GM18519 (cell line): ENCODE results near the gene PTGDS.

ENCODE experiments used
- ATAC-seq: cut with Tn5 transposase; IDR thresholded peaks from one replicate; pipeline ENCODE4 v1.9.1; 2021; ENCODE audit warnings: mild to moderate bottlenecking, moderate library complexity; ENCODE audit not compliant: unreplicated experiment, low FRiP score

Gene PTGDS

GRCh38 chr9:136945333-136946227, 31.7 kb upstream of the PTGDS start:
- no peak for ATAC-seq

GRCh38 chr9:136946228-136947027, 30.9 kb upstream of the PTGDS start:
- ATAC-seq = no peak

DNA sequence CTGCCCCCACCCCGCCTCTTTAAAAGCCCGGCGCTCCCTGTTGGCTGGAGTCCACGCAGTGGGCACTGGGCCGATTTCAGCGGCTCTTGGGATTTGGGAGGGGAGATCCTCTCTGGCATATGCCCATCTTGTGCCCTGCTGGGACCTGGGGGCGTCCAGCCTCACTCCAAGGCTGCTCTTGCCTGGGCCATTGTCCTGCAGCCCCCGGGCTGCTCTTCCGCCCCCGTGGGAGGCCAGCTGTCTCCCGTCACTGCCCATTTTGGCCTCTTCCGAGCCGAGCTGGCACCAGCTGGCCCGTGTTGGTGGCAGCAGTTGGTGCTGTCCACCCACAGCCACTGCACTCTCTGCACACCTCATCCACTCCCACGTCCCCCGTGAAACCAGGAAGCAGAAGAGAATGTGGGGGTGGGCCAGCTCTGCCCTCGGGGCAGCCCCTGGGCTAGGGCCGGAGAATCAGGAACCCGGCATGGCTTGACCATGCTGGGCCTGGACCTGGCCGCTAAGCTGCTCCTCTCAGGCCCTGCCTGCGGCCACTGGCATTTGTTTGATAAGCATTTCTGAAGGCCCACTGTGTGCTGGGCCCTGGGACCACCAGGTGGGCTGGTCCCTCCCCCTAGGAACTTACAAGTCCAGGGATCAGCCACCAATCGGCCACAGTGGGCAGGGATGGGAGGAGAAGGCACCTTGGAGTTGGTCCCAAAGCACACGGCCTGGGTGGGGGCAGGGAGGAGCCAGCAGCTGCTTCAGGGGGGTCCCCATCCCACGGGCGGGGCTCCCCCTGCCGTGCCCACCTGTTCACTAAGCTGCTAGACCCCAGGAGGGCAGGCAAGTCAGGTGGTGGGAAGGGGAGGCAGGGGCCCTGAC, 30.0 kb upstream of the PTGDS start:
- ATAC-seq = no peak

DNA sequence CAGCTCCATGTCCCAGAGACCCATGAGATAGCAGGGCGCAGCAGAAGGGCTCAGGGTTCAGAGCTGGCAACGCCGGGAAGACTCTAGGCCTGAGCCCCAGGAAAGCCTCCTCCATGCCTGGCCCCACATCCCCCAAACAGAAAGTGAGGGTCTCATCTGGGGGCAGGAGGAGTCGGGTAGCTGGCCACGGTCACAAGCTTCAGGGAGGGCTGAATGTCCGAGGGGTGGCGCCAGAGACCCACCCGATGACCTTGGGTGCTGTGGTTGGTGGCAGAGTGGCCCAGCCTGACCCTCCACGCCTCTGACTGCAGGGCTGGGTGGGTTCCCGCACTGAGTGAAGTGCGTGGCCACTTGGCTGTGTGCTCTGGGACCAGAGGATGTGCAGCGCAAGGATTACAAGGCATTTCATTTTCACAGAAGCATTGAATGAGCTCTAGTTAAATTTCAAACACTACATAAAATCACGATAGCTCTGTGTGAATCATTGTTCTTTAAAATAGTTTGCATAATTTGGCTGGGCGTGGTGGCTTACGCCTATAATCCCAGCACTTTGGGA, 29.3 kb upstream of the PTGDS start:
- no peak for ATAC-seq

DNA sequence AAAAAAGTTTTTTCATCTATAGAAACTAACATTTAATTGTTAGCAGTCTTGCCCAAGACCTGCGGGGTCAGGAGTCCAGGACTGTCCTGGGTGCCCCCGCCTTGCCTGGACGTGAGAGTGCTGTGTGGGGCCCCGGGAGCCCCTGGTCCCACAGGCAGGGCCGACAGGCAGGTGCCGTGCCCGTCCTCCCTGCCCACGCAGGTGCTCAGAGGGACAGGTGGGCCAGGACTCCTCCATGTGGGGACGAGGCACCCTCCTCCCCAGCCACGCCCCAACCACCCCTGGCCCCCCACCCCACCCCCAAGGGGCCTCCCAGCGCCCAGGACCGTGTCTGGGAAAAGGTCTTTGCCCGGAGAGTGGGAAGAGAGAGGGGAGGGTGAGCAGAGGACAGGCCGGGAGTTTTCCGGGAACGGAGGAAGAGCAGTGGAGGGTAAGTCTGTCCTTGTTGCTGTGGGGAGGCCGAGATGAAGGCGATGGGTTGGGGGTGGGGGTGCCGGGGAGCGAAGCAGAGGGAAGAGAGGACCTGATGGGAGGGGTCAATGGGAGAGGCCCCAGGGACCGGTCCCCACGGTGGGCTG, 28.0 kb upstream of the PTGDS start:
- no peak for ATAC-seq

- ATAC-seq = peak; percentile 67
Measured at GRCh38 chr9:136949817-136950655, 27.3 kb upstream of the PTGDS start.

GRCh38 chr9:136950656-136951276, 26.5 kb upstream of the PTGDS start:
- ATAC-seq = no peak

- ATAC-seq = no peak
Measured at GRCh38 chr9:136951541-136952320, 25.6 kb upstream of the PTGDS start, which contains the start of gene LCN12. Gene LCN12 (plus strand): TSS chr9:136952273. CDS start chr9:136952328, 55 bp downstream.

DNA sequence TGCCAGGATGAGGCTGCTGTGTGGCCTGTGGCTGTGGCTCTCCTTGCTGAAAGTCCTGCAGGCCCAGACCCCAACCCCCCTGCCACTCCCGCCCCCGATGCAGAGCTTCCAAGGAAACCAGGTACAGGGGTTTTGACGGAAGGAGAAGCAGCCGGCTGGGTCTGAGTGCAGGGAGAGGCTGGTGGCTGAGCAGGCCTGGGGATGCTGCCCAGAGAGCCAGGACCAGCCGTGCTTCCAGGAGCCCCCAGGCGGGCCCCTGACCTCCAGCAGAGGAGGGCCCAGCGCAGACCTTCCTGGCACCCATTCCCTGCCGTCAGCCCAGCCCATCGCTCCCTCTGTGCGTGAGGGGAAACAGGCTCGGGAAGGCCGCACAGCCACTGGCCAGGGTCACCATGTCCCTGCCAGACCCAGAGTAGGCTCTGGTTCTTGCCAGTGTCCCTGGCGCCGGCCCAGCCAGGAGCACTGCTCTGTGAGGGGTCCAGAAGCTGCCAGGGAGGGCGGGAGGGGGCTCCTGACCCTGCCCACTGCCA, 24.9 kb upstream of the PTGDS start:
- ATAC-seq = no peak

DNA sequence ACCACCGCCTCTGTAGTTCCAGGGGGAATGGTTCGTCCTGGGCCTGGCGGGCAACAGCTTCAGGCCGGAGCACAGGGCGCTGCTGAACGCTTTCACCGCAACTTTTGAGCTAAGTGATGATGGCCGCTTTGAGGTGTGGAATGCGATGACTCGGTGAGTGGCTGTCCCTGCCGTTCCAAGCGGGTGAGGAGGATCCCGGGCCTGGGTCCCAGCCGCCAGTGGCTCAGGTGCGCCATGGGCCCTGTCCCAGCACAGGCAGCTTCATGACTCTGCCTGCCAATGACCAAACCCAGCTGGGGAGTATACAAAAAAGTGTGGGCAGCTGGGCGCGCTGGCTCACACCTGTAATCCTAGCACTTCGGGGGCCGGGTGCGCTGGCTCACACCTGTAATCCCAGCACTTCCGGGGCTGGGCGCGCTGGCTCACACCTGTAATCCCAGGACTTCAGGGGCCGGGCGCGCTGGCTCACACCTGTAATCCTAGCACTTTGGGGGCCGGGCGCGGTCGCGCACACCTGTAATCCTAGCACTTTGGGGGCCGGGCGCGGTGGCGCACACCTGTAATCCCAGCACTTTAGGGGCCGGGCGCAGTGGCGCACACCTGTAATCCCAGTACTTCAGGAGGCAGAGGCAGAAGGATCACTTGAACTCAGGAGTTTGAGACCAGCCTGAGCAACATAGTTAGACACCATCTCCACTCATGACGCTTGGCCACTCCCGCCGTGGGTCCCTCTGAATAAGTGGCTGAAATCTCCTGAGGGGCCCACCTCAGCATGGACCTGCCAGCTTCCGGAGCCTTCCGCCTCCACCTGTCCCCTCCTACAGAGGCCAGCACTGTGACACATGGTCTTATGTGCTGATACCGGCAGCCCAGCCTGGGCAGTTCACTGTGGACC, 24.2 kb upstream of the PTGDS start:
- no peak for ATAC-seq

- no peak for ATAC-seq
Measured at GRCh38 chr9:136953771-136954269, 23.5 kb upstream of the PTGDS start.

- no peak for ATAC-seq
Measured at GRCh38 chr9:136954270-136955083, 22.8 kb upstream of the PTGDS start.

DNA sequence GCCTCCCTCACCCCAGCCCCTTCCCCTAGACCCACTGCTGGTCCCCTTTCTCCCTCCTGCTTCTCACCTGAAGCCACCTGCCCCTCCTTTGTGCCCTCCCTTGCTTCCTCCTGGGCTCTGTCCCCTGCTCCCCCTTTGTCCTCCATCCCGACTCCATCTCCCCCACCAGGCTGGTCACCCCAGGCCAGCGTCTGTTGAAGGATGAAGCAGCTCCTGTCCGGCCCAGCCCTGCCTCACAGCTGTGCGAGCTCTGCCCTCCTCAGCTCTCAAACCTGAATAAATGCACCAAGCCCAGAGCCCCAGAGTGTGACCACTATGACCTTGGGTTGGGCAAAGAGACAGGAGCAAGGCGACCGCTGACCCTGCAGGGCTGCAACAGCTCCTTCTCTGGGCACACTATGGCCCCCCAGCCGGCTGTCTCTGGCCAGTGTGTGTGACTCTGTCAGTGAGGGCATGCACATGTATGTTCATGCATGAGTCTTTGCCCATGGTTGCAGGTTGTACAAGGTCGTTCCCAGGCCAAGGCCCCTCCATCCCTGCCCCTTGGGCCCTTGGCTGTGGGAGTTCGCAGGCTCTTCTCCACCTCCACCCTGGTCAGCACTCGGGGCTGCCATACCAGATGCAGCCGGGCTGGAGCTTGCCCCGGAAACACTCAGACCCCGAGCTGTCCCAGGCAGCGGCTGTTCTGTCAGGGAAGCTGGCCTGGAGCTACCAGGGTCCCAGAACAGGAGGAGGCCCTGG, 21.9 kb upstream of the PTGDS start:
- ATAC-seq = no peak

DNA sequence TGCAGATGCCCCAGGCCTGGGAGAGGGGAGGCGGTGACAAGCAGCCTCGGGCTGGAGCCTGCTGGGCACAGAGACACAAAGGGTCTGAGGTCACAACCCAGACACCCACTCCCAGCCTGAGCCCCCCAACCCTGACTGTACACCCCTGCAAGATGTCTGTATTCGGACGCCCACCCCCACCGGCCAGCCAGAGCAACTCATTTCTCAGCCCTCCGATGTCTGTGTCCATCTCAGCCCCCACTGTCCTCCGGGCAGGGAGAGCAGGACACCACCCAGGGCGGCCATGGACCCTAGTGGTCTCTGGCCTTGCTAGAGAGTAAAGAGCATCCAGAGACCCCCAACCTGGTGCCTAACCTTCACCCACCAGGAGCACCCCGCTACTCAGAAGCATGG, 21.4 kb upstream of the PTGDS start:
- ATAC-seq = no peak

- ATAC-seq = no peak
Measured at GRCh38 chr9:136956604-136957003, 20.7 kb upstream of the PTGDS start.
